ENCODE results near the gene CACNB4.

CACNB4 gene

GRCh38 chr2:151989378-151989777 lies 109.5 kb downstream of the CACNB4 start:
- Histone ChIP-seq H3K27ac (no peak overlapping the region), H3K9me3 (ENCODE audit: severe bottlenecking) (no peaks in the 10 kb centered on the region), H3K27me3 (ENCODE audit: insufficient read depth, low read depth, severe bottlenecking) (no peaks in the 10 kb centered on the region), H3K36me3 (no peaks in the 10 kb centered on the region), H3K4me3 (ENCODE audit: low read depth, low read length) (no peak overlapping the region)
- TF ChIP-seq CTCF (IDR thresholded peaks at IDR 0.05; ENCODE audit: low read depth, low read length): no peak
- no peak for DNase-seq

- Histone ChIP-seq H3K27ac (no peak overlapping the region), H3K9me3 (ENCODE audit: severe bottlenecking) (no peaks in the 10 kb centered on the region), H3K4me3 (ENCODE audit: low read depth, low read length) (no peak overlapping the region), H3K27me3 (ENCODE audit: insufficient read depth, low read depth, severe bottlenecking) (no peaks in the 10 kb centered on the region), H3K36me3 (no peaks in the 10 kb centered on the region)
- DNase-seq: no peak
- TF ChIP-seq CTCF (IDR thresholded peaks at IDR 0.05; ENCODE audit: low read depth, low read length): no peak
These were observed 111.4 kb downstream of the CACNB4 start for GRCh38 chr2:151987484-151987883.

- H3K36me3 ChIP-seq: no peaks in the 10 kb centered on the region
- no peak overlapping the region for H3K4me3 ChIP-seq (ENCODE audit: low read depth, low read length)
- no peaks in the 10 kb centered on the region for H3K9me3 ChIP-seq (ENCODE audit: severe bottlenecking)
- DNase-seq: no peak
- no peaks in the 10 kb centered on the region for H3K27me3 ChIP-seq (ENCODE audit: insufficient read depth, low read depth, severe bottlenecking)
- no peak overlapping the region for H3K27ac ChIP-seq
- TF ChIP-seq CTCF (IDR thresholded peaks at IDR 0.05; ENCODE audit: low read depth, low read length): no peak
These were observed 114.3 kb downstream of the CACNB4 start for GRCh38 chr2:151984424-151985083.

- no peaks in the 10 kb centered on the region for H3K27me3 ChIP-seq (ENCODE audit: insufficient read depth, low read depth, severe bottlenecking)
- no peak for DNase-seq
- no peaks in the 10 kb centered on the region for H3K9me3 ChIP-seq (ENCODE audit: severe bottlenecking)
- H3K36me3 ChIP-seq: no peaks in the 10 kb centered on the region
- no peak overlapping the region for H3K27ac ChIP-seq
- no peak for TF ChIP-seq CTCF (IDR thresholded peaks at IDR 0.05; ENCODE audit: low read depth, low read length)
- no peak overlapping the region for H3K4me3 ChIP-seq (ENCODE audit: low read depth, low read length)
These were observed 115.6 kb downstream of the CACNB4 start for GRCh38 chr2:151983221-151983620.

- H3K27ac ChIP-seq: no peak overlapping the region
- TF ChIP-seq CTCF (IDR thresholded peaks at IDR 0.05; ENCODE audit: low read depth, low read length): no peak
- H3K27me3 ChIP-seq (ENCODE audit: insufficient read depth, low read depth, severe bottlenecking): no peaks in the 10 kb centered on the region
- H3K9me3 ChIP-seq (ENCODE audit: severe bottlenecking): no peaks in the 10 kb centered on the region
- DNase-seq: no peak
- H3K4me3 ChIP-seq (ENCODE audit: low read depth, low read length): no peak overlapping the region
- no peaks in the 10 kb centered on the region for H3K36me3 ChIP-seq
These were observed 117.0 kb downstream of the CACNB4 start for GRCh38 chr2:151981886-151982285.

GRCh38 chr2:151979694-151980093 lies 119.2 kb downstream of the CACNB4 start:
- Histone ChIP-seq H3K9me3 (ENCODE audit: severe bottlenecking) (no peaks in the 10 kb centered on the region), H3K27me3 (ENCODE audit: insufficient read depth, low read depth, severe bottlenecking) (no peaks in the 10 kb centered on the region), H3K36me3 (no peaks in the 10 kb centered on the region), H3K4me3 (ENCODE audit: low read depth, low read length) (no peak overlapping the region), H3K27ac (no peak overlapping the region)
- TF ChIP-seq CTCF (IDR thresholded peaks at IDR 0.05; ENCODE audit: low read depth, low read length): no peak
- DNase-seq: no peak

Measured in WERI-Rb-1 (cell line).